HuH-7.5 (cell line): Measurements from ENCODE around the gene TEX264.
A peak's percentile ranks its signal among the peaks of the same experiment; 100 is the strongest.

ENCODE experiments used
- DNase-seq: peaks from one replicate; pipeline ENCODE4 v3.0.0; 2011; ENCODE audit warnings: low spot score

The TEX264 gene

DNA sequence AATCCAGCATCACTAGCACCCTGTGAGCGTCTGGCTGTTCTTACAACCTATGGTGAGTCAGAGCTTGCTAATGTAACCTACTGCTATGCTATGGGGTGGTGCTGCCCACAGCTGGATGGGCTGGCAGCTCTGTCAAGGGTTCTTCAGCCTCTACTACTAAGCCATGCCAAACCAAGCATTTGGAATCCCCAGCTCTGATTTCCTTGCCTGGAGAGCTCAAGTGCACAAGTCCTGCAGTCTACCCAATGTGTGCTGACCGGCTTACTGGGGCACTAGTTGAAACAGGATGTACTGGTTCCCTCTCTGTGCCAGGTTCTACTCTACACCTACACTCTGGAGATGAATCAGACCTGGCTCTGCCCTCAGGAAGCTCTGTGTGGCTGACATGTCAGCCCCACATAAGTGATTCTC lies 4.2 kb downstream of the TEX264 start:
- no peak for DNase-seq

DNA sequence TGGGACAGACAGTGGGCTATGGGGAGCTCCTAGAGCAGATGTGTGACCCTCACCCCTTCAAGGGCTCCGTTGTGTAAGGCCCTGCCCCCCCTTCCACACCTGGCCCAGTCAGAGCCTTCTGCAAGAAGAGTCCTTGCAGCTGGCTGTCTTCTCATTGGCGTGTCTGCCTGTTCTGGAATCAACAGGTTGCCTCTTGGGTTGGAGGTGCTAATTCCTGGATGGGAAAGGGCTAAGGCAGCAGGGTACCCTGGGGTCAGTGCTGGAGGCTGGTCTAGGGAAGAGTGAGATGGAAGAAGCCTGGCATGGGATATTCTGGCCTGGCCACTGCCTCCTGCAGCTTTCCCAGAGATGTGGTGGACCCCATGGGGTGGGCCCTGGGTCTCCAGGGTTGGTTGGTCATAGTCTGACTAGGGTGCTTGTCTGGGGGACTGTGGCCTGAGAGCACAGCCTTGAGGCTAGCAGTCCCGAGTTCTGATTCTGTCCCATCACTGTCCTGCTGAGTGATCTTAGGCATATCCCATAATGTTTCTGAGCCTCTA lies 5.1 kb downstream of the TEX264 start:
- DNase-seq: no peak

DNA sequence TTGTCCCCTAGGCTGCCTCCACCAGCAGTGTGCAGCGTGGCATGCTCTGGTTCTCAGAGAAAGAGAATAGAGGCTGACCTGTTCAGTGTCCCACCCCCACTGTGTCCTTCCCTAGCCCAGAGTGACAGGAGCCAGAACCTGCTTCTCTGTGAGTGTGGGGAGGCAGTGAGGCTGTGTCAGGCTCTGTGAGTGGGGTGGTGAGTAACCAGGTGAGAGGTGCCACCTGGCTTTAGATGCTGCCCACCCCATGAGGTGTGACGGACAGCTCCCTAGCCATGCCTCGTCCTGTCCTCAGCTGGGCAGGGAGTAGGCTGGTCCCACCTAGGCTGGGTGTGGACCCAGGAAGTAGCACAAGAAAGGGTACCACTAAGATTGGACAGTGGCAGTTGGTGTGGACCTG lies 6.3 kb downstream of the TEX264 start:
- DNase-seq: no peak

DNA sequence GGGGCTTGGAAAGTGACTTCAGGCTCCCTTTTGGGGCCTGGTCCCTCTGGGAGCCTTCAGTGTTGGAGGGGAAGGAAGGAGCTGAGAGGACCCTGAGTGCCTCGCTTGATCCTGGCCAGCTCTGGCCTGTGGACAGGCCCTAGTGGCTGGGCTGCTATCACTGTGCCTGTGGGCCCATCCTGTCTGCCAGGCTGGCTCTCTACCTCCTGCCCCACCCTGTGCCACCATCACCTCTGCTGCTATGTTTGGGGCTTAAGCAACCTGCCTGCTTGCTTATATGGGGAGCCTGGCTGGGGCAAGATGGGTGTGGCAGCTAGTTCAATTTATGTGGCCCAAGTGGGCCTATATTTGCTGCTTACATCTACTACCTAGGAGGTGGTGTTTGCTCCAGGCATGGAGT lies 7.1 kb downstream of the TEX264 start:
- DNase-seq: no peak

DNA sequence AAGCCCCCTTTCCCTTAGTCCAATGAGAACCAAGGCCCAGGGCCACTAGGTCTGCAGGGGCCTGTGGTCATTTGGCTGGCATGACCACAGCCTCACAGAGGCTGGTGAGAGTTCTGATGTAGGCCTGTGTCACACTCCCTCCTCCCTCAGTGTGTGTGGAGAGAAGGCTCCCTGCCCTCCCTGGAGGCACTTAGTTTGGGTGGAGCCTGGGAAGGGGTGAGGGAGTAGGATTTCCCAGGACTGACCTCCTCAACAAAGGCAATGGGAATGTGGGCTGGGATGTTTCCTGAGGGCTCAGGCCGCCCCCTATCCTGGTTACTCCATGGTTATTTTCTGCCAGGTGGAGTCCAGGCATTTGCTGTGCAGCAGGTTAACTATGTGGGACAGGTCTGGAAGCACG lies 7.6 kb downstream of the TEX264 start:
- no peak for DNase-seq

DNA sequence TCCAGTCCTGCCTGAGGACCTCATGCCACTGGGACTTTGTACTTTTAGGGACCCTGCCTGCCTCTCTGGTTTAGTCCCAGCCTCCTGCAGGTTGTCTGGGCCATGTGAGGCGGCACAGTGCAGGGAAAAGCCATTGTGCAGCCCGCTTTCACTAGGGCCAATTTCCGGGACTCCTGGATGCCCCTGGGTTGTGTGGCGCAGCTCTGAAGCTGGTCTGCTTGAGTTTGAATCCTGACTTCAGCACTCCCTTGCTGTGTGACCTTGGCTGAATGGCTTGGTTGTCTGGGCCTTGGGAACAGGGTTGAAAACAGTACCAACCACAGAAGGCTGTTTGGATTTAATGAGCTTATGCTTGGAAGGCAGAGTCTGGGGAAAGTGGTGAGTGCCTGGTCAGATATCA lies 8.3 kb downstream of the TEX264 start:
- DNase-seq: no peak

DNA sequence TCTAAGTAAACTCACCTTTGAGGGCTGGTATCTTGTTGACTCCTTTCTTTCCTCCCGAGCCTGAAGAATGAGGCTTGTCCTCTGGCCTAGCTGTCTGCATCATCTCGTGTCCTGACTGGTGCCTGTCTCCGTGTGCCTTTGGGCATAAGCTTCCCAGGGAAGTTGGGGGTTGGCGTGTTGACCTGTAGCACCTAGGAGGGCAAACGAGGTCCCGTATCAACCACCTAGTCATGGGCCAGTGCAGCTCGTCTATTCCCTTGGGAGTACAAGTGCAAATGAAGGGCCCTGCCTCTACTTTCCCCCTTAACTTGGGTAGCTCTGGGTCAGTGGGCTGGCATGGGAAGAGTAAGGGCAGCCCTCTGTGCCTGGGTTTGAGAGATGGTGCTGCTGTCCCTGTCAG lies 8.7 kb downstream of the TEX264 start:
- no peak for DNase-seq

DNA sequence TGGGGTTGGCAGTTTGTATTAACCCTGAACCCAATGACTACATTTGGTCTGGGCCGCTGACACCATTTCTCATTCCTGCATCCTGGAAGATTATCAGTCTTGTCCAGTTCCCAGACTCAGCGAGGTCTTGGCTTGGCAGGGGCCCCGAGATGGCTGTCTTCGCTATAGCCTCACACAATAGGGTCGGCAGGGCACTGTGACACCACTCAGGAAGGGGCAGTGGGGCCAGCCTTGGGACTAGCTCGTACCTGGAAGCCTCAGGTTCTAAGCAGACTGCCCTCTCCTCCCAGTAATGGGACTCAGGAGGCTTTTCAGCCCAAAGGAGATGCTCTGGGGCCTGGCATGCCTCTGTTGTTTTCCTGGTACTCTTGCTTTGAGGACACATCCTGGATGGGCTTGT lies 9.1 kb downstream of the TEX264 start:
- DNase-seq: no peak

DNA sequence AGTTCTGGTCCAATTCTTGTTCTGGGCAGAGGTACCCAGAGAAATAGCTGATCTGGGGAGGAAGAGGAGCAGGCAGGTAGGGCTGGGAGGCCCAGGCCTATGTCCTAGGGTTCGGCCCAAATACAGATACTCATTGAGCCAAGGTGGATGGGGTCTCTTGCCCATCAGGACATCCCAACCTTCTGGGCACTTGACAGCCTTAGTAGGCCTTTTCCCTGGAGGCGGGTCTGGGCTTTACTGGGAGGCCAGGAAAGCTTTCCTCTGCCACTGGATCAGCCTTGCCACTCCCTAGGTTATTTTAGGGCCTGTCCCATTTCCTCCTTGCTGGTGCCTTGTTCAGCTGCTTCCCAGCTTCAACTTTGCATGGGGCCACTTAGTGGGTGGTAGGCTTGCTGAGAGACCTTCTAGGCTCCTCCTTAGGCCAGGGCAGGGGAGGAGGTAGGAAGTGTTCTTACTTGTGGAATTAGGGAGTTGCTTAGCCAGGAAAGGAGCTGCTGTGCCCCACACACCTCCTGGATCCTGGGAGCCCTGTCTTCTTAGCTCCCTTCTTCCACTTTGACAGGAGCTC lies 9.7 kb downstream of the TEX264 start:
- DNase-seq: no peak

DNA sequence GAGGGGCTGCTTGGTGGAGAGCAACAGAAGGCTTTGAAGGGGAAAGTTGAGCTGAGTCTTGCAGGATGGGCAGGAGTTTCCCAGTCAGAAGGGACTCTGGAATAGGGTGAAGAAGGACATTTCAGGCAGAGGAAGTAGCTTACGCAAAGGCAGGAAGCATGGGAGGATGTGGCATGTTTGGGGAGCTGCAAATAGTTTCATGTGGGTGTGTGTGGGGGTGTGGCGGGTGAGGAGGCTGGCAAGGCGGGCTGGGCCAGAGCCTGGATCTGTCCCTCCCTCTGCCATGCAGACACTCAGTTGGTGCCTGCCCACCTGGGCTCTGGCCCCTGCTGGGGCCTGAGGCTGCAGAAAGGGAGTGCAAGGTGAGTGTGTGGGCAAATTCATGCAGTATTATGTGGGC lies 10.4 kb downstream of the TEX264 start:
- DNase-seq: no peak

DNA sequence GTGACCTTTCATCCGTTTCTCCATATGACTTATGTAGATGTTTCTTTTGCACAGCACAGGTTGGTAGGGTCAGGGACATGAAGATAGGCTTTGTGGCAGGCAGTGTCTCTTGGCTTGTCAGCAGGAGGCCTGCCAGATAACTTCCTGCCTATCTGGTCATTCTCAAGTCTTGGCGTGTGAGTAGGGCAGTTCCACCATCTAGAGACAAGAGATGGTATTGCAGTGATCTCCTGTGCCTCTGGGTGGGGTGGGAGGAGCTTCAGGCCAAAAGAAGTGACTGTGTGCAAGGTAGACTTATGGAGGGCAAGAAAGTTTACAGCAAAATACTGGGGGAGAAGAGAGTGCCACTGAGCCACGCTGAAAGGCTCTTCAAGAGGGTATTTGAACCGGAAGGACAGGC lies 11.0 kb downstream of the TEX264 start:
- DNase-seq: peak; percentile 92

DNA sequence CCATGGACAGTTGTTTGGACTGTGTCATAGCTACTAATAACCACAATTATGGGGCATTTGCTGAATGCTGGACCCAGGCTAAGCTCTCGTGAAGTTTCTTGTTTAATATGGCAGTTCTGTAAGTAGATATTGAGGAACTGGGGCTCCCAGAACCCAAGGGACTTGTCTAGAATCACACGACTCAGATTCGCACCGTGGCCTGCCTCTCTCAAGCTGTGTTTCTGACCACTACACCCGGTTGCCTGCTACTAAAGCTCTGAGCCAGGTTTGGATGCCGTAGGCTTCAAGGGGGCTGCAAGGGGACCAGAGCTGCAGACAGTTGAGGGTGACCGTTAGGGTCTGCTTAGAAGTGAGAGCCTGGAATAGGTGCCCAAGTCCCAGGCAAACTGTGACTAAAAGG lies 11.5 kb downstream of the TEX264 start:
- no peak for DNase-seq

DNA sequence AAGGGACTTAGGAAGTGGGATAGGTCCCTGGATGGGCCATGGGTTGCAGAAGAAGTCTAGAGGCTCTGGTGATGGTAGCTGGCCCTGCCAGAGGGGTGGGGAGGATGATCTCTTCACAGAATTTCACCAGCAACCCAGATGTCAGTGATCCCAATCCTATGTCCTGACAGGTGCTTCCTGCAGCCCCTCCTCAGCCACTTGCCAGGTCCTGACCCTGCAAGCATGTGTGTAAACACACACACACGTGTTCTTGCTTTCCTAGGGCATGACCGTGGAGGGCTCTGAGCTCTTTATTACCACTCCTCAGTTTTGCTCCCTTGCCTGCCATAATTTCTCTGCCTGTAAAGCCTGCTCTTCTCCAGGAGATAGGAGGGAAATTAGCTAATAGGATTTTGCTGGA lies 12.5 kb downstream of the TEX264 start:
- DNase-seq: no peak

DNA sequence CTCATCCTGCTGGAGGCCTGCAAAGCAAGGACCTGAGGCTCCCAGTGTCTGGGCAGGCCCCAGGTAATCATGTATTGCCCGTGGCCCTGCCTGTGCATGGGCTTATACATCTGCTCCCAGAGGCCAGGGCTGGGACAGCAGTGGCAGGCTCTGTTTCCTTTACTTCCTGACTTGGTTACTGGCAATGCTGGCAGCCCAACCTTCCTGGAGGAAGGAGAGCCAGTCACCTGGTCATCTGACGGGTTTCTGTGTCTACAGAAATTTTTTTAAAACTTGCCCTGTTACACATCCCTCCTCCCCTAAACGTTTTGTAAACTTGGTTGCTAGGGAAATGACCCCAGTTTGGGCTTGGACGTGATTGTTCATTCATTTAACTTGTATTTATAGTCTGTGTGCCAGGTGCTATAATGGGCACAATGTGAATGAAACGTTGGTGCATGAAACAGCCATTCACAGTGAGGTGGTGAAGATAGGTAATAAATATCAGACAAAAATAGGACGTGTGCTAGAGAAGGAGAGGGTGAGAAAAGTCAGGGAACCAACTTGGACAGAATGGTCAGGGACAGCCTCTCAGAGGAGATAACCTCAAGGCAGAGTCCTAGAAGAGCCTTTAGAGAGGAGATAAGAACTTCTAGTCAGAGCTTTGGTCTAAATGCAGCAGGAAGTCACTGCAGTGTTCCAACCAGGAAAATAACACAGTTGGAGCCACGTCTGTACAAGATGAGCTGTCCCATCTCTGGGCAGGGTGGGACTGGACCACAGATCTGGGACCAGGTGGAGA lies 14.1 kb downstream of the TEX264 start:
- DNase-seq: no peak

DNA sequence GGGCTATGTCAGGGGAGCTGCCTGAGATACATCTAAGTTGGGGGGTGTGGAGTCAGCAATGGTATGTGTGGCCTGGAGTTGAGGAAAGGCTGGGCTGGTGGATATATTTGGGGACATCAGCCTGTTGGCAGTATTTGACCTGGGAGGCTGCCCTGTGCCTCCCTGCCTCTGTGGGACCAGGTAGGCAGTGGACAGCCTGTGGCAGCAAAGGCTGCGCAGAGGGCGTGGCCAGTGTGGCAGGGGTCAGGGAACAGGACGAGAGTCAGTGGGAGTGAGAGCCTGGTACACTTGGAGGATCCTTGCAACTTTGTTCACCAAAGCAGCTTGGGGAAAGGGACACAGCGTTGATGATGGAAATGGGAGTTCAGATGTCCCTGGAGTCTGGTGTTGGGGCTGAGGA lies 15.0 kb downstream of the TEX264 start:
- no peak for DNase-seq

DNA sequence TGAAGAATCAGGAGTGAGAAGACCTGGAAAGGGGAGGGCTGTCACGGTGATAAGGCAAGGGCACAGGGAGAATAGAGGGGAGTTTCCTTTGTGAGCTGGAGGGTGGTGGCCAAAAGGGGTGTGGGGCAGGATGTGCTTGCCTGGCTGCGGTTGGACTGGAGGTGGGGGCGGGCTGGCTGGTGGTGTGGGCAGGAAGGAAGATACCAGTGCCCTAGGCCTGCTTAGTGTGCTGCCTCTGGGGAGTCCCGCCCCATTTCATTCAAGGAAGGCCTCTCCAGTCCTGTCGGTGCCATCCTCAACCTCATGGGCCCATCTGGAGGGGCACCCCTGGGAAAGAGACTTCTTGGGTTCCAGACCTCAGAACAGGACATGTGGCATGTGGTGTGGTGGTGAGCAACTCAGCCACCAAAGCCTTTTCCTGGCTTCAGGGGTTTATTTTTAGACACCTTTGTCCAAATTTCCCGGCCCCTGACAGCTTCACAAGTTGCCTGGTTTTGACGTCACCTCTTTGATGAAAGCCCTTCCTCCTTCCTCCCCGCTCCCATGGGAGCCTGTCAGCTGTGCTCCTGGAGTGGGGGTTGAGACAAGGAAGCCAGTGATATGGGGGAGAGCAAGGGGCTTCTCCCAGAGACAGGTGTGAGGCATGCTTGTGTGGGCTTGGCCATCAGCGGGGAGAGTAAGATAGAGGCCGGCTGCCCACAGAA lies 15.6 kb downstream of the TEX264 start:
- DNase-seq: no peak

DNA sequence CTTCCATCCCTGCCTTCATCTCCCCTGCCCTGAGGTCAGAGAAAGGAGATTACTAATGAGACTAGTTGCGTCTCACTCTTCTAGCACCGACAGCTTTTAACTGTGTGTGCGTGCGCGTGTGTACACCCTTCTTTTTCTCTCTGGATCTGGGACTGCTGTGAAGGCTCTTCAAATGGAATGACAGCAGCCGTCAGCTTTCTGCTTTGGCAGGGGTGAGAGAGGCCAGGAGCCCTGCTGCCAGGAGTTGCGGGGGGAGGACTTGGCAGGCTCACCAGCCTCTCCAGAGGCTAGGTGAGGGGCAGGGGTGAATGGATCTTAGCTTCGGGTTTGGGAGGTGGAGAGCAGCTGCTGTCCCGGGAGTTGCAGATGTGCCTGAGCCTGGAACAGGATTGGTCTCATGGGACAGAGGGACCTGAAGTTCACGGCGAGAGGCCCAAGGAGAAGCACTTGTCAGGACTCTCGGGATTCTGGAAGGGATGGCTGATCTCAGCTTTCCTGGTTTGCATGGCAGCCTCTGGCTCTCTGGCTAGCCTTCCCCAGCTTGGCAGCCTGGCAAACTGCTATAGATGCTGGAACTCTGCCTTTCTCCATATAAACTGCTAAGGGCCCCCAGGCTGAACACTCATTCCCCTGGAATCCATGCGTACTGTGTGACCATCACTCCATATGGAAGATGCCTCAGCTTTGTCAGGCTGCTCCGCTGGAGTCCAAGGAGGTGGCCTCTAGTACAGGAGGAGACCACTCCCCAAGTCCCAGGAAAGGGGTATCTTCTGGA lies 16.6 kb downstream of the TEX264 start:
- DNase-seq: no peak

DNA sequence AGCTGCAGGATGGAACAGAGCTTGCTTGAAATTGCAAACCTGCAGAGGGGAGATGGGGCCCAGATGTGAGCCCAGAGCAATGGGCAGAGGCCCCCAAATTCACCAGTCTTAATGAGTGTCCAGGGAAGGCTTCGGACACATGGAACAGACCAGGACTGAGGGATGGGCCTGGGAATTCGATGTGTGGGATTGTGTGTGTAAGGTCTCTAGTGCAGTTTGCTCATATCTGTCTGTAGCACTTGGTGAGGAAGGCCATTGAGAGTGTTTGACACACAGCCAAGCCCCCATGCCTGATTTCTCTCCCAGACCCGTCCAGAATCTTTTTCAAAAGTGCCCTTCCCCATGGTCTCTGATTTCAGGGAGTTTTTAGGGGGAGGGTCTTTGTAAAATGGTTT lies 17.2 kb downstream of the TEX264 start:
- no peak for DNase-seq

DNA sequence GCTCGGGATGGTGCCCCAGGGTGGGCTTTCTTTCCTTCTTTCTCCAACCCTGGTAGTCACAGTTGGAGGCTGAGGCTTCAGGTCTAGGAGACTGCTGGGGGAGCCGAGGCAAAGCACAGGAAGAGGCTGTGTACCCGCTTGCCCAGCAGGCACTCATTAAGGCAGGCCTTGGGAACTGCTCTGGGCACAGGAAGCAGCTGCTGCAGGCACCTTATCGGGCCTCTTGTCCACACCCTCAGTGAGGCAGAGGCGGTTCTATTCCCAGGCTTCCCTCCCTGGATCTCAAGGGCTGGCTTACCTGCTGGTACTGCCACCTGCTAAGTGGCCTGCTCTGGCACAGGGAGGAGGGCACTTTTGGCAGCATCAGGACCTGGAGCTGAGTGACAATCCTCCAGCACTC lies 20.0 kb downstream of the TEX264 start:
- no peak for DNase-seq

DNA sequence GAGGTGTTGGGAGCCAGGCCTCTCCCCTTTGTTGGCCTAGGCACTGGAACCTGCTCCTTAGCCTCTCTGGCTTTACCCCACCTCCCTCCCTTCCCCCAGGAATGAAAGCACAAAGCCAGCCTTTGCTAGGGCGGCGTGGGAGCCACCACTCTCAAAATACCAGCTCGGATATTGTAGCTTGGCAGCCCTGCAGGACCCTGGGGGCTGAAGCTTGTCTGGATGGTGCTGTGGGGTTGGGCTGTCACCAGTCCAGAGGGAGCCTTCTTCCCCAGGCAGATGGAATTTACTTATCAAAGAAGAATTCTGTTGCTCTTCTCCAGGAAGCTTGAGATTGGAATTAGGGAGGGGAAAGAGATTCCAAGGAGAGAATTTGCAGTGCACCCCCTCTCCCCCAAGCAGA lies 20.9 kb downstream of the TEX264 start:
- DNase-seq: no peak

DNA sequence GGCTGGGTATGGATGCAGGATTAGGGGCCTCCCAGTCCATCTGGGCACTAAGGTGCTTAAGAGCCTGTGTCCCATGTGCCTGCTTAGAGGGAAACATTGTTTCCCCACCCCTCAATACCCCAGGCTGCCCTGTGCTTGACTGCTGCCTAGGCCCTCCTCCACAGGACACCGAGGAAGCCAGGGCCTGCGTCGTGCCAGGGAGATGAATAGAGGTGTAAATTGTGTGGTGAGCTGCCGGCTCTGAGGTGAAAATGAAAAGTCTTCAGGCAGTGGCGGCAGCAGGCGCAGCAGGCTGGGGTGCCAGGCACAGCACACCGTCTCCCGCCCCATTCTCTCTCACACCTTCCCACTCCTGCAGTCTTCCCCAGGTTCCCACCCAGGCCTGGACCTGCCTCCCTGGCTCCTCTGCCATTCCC lies 21.9 kb downstream of the TEX264 start:
- no peak for DNase-seq

DNA sequence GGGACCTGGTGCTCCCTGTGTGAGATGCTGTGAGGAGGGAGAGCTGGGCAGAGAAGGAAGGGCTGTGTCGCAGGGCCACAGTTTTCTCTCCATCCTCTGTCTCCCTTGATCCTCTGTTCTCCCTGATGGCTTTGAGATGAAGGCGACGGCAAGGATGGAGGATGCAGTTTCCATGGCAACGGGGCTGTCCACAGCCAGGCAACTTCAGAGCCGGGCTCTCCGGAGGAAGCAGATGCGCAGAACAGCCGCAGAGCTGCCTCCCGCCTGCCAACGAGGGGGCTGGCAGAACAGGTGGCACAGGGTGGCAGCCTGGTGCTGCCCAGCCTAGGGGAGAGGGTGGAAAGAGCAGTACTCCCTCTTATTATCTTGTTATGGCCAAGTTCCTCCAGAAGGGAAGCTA lies 25.9 kb downstream of the TEX264 start:
- DNase-seq: no peak

DNA sequence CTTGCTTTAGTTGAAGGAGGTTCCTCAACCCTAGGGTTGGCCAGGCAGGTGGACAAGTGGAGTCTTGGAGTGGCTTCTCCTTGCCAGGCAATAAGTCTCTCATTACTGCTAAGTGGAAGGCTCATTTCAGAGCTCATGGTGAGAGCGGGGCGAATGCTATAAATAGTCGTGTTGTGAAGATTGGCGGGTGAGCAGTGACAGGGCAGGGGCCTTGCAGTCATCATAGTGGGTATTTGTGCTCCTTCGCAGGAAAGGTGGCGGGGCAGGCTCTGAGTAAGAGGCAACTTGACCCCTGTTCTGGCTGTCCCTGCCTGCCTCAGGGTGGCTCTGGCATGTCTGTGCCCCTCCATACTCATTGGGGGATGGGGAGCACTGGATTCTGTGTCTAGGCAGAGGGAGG lies 27.2 kb downstream of the TEX264 start:
- DNase-seq: no peak
